ENCODE measurements around the gene VPS35L.
"Not testable (repeated sequence)": the region's sequence is repeated elsewhere in the genome, so short reads cannot be mapped to it uniquely, and the experiment has no call there.

VPS35L gene

DNA sequence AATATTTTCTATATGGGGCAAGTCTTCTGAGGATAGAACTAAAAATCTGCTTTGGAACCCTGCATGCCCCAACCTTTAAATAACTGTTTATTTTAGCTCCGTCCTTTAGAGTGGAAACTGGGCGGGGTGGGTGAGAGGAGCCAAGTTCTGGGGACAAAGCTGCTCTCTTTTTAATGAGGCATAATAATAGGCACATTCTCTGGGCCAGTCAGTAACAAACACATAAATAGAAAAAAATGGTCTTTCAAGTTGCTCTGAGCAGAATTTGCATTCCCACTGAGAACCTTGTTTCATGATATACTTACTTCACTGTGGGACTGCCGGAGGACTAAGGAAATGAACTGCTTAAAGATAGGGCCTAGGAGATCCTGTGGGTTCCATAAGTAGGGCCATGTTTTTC is 111.0 kb downstream of the VPS35L start:
- no peak for FAIRE-seq
- TF ChIP-seq POLR2A (IDR thresholded peaks at IDR 0.05; ENCODE audit: low read depth, low read length) = no peak
- DNase-seq (ENCODE audit: insufficient read length, low spot score) = no peak

DNA sequence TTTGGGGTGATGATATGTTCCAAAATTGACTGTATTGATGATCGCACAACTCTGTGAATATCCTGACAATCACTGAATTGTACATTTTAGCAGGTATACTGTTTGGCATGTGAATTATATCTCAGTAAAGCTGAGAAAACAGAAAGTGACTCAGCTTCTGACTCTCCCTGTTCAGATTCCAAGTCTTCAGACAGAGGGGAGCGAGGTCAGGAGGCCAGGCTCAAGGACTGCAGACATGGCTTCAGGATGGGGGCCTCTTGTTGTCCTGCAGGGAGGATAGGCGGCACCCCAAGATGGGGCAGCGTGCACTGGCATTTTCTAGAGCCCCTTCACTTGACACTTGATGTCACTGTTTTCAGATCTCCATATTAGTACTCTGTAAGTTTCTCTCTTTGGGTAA is 116.9 kb downstream of the VPS35L start:
- peak; percentile 33 for FAIRE-seq
- DNase-seq (ENCODE audit: insufficient read length, low spot score) = no peak
- TF ChIP-seq POLR2A (IDR thresholded peaks at IDR 0.05; ENCODE audit: low read depth, low read length) = no peak

DNA sequence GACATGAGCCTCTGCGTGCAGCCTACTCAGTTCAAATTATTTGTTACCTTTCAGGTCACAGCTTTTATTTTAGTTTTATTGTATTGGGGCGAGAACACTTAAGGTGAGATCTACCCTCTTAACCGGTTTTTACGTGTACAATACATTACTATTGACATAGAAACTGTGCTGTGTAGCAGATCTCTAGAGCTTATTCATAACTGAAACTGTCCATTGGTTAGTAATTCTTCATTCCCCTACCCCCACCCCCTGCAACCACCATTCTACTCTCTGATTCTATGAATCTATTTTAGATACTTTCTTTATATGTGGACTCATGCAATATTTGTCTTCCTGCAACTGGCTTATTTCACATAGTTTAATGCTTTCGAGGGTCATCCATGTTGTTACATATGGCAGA is 119.0 kb downstream of the VPS35L start:
- TF ChIP-seq POLR2A (IDR thresholded peaks at IDR 0.05; ENCODE audit: low read depth, low read length) = no peak
- no peak for FAIRE-seq
- no peak for DNase-seq (ENCODE audit: insufficient read length, low spot score)

DNA sequence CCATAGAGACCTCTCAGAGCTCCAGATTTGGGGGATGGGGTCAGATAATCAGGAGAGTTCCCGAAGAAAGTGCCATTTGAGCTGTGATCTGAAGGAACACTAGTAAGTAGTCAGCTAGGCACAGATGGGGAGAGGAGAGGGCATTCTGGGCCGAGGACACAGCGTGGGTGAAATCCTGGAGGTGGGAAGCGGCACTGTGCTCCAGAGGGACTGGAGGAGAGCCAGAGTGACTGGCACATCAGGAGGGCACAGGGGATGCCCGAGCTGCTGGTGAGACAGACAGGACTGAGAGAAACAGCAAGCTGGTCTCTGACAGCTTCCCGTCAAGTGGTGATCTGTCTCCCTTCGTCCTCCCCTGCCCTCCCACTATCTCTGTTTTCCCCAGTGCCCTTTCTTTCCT is 121.9 kb downstream of the VPS35L start:
- no peak for FAIRE-seq
- no peak for TF ChIP-seq POLR2A (IDR thresholded peaks at IDR 0.05; ENCODE audit: low read depth, low read length)
- DNase-seq (ENCODE audit: insufficient read length, low spot score) = no peak

DNA sequence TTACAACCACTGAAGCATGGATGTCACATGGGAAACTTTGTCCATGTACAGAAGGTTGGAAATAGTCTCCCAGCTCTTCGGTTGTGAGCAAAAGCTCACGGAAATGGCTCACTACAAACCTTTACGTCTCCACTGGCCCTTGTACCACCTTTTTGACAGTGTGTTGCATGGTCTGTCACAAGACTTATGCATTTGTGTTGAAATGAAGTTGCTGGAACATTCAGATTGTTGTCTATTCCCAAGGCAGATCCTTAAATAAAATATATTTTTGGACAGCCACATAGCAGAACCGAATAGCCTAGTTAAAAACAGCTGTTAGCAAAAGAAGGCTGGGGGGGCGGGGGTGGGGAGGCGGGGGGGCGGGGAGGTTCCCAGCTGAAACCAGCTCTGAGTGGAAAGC is 123.3 kb downstream of the VPS35L start:
- FAIRE-seq (no peak), DNase-seq (ENCODE audit: insufficient read length, low spot score) (no peak)
- TF ChIP-seq POLR2A (IDR thresholded peaks at IDR 0.05; ENCODE audit: low read depth, low read length) = no peak

DNA sequence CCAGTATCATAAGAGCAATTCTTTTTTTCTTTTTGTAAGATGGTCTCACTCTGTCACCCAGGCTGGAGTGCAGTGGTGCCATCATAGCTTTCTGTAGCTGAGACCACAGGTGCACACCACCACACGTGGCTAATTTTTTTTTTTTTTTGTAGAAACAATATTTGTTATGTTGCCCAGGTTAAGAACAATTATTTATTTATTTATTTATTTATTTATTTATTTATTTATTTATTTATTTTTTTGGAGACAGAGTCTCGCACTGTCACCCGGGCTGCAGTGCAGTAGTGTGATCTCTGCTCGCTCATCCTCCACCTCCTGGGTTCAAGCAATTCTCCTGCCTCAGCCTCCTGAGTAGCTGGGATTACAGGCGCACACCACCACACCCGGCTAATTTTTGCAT is 123.8 kb downstream of the VPS35L start:
- not testable (repeated sequence) for DNase-seq (ENCODE audit: insufficient read length, low spot score); FAIRE-seq

DNA sequence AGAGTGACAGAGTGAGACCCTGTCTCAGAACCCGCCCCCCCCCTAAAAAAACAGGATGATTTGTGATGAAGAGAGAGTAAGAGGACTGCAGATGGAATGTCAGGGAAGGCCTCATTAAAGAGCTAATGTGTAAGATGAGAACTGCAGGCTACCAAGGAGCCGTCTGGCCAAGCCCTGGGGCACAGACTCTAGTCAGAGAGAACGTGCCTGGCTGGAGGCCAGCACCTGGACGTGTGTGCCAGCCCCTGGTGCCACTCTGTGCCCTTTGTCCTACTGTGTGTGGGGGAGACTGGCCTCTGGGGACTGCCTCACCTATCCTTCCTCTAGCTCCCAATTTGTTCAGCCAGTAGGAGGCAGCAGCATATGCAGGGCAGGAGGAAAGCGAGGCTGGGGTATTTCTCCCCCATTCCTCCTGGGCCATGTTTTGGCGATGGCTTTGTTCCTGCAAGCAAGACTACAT is 125.4 kb downstream of the VPS35L start:
- DNase-seq (ENCODE audit: insufficient read length, low spot score) = no peak
- FAIRE-seq = no peak
- TF ChIP-seq POLR2A (IDR thresholded peaks at IDR 0.05; ENCODE audit: low read depth, low read length) = no peak

DNA sequence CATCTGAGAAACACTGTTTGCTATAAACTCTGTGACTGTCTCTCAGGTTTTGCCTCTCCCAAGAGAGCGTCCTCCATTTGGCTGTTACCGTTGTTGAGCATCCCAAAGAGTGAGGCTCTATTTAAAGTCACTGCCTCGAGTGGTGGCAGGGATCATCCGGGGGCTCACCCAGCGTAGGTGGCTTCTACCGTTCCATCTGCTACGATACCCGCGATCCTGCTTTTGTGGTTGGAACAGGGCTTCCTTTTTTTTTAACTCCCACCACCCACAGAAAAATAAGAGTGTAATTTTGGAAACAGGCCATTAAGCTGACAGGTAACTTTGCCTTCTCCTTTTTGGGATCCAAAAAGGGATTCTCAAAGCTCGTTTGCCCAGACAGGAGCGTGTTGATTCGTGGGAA is 126.1 kb downstream of the VPS35L start:
- DNase-seq (ENCODE audit: insufficient read length, low spot score) (no peak), FAIRE-seq (no peak)
- no peak for TF ChIP-seq POLR2A (IDR thresholded peaks at IDR 0.05; ENCODE audit: low read depth, low read length)

DNA sequence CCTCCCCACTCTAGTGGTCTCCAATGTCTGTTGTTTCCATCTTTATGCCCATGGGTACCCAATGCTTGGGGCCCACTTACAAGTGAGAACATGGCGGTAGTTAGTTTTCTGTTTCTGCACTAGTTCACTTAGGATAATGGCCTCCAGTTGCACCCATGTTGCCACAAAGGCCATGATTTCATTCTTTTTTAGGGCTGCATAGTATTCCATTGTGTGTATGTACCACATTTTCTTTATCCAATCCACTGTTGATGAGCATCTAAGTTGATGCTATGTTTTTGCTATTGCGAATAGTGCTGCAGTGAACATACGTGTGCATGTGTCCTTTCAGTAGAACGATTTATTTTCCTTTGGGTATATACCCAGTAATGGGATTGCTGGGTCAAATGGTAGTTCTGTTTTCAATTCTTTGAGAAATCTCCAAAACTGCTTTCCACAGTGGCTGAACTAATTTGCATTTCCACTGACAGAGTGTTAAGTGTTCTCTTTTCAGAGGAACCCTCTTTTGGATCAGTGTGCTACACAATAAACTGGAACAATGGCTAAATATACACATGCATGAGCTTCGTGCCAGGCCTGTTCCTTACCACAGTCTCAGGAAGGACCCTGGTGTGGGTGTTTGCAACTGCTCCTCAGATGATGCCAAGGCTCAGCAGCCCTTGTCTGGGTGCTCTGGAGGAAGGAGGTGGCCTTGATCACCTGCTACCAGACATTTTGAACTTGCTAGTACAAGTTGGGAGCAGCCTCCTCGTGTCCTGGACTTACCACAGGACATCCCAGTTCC is 128.1 kb downstream of the VPS35L start:
- FAIRE-seq (no peak), DNase-seq (ENCODE audit: insufficient read length, low spot score) (no peak)
- no peak for TF ChIP-seq POLR2A (IDR thresholded peaks at IDR 0.05; ENCODE audit: low read depth, low read length)

DNA sequence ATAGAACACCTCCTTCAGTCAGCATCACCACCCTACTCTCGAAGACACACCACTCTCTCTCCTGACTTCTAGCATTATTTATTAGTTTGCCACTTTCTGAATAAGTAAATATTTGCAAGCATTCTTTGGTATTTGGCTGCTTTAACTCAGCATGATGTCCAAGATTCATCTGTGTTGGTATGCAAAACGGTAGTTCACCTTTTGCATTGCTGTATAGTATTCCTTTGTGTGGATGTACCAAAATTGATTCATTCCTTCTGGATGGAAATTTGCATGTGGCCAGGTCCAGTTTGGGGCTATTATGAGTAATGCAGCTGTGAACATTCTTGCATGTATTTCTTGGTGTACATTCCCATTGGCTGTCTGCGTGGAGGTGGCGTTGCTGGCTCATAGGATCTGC is 129.7 kb downstream of the VPS35L start:
- FAIRE-seq = no peak
- TF ChIP-seq POLR2A (IDR thresholded peaks at IDR 0.05; ENCODE audit: low read depth, low read length) = no peak
- no peak for DNase-seq (ENCODE audit: insufficient read length, low spot score)

DNA sequence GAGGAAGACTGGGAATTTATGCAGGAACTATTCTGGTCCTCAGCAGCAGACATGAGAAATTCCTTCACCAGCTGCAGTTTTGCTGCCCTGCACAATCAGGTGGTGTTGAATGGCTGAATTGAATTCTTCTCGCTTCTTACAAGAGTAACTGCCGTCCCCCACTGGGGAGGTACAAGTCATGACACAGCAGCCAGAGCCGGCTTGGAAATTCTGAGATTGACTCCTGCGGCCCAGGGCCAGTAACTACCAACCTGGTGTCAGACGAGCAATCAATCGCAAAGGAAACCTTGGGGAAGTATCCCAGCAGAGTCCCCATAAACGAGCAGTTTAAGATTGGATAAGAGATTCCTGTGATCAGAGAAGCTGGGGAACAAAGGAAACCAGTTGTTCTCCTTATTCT is 131.8 kb downstream of the VPS35L start:
- FAIRE-seq (no peak), DNase-seq (ENCODE audit: insufficient read length, low spot score) (no peak)
- TF ChIP-seq POLR2A (IDR thresholded peaks at IDR 0.05; ENCODE audit: low read depth, low read length) = no peak

DNA sequence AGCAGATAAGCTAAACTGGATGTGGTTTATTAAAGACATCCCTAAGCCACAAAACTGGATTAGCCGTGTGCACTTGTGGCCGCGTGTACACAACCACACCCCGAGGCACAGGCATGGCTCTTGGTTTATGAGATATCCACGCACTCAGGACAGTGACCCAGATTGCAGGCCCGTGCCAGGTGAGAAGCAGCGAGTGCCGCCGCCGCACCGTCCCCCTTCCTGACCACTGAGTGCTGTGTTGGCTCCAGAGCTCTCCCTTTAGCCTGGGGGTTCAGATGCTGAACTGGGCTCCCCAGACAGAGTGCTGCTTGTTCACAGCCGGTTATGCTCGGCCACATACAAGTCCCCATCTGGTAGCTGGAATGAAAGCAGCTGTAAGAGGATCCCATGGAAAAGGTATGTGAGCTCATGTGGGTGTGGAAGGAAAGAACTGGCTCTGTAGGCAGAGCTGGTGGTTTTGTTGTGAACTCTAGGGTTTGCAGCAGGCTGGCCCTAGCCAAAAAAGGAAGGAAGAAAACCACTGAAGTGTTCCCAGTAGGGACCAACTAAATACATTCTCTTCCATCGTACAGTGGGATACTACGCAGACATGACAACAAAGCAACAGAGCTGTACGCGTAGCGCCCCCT is 133.0 kb downstream of the VPS35L start:
- TF ChIP-seq POLR2A (IDR thresholded peaks at IDR 0.05; ENCODE audit: low read depth, low read length) = no peak
- DNase-seq (ENCODE audit: insufficient read length, low spot score) = no peak
- FAIRE-seq = no peak

DNA sequence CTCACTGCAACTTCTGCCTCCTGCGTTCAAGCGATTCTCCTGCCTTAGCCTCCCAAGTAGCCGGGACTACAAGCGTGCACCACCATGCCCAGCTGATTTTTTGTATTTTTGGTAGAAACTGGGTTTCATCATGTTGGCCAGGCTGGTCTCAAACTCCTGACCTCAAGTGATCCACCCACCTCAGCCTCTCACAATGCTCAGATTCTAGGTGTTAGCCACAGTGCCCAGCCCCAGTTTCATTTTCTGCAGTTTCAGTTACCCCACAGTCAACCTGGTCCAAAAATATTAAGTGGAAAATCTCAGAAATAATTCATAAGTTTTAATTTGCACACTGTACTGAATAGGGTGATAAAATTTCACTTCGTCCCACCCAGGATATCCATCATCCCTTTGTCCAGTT is 133.8 kb downstream of the VPS35L start:
- no peak for DNase-seq (ENCODE audit: insufficient read length, low spot score)
- no peak for FAIRE-seq

DNA sequence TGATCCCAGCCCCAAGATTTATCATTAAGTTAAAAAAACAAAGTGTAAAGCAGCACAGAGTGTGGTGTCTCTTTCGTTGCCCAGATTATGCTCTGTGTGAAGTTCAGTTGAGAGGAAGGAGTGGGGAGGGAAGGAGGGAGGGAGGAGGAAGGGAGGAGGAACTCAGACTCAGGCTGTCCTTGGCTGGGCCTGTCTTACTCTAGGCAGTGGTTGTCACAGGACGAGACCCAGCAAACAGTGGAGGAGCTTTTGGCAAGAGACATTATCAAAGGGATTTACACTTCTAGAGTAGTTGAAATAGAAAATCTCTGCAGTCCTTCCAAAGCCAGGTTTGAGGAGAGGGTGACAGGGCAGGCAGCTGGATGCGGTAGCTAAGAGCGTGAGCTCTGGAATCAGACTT is 134.7 kb downstream of the VPS35L start:
- no peak for TF ChIP-seq POLR2A (IDR thresholded peaks at IDR 0.05; ENCODE audit: low read depth, low read length)
- no peak for FAIRE-seq

More for the DNA sequence above, 133.8 kb downstream of the VPS35L start:
- TF ChIP-seq POLR2A (IDR thresholded peaks at IDR 0.05; ENCODE audit: low read depth, low read length) = no peak

DNA sequence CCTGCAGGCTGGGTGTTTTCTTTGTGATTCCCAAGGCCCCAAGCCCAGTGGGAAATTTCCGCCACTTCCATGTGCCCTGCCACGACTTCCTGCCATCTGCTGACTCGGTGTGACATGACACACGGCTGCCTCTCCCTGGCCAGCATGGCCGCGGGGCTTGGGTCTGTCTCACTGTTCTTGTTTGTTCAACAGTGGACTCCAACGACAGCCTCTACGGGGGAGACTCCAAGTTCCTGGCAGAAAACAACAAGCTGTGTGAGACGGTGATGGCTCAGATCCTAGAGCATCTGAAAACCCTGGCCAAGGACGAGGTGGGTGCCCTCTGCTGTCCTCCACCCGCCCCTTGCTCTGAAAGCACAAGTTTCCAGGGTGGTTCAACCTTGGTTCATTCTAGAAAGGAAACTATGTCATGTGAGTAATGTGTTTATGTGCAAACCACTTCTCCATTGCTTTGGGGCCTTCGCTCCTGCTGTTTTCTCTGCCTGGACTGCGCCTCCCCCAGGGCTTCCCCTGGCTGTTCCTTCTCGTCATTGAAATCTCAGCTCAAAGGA is 135.7 kb downstream of the VPS35L start:
- FAIRE-seq = no peak
- DNase-seq (ENCODE audit: insufficient read length, low spot score) = no peak
- no peak for TF ChIP-seq POLR2A (IDR thresholded peaks at IDR 0.05; ENCODE audit: low read depth, low read length)

More for the DNA sequence above, 134.7 kb downstream of the VPS35L start:
- DNase-seq (ENCODE audit: insufficient read length, low spot score) = no peak
